Measurements from ENCODE around the gene ABHD6. TPM values are rescaled to one million over a fixed set of nuclear protein-coding genes. Genes with fewer than 3 reads are reported as not detected.

Gene ABHD6
- total and polyA plus RNA-seq, 9 of the 15 experiments (the other 6 are each of a cell fraction or from before 2014, with no cell fraction given), result 0.53 to 3.6 (median 2.5) TPM

- TF ChIP-seq MGA (IDR thresholded peaks at IDR 0.05), result peak; percentile 56
- peak; percentile 62 for TF ChIP-seq BHLHE40 (IDR thresholded peaks at IDR 0.05; ENCODE audit: low read length)
- no peak for TF ChIP-seq HDAC8 (tag; IDR thresholded peaks at IDR 0.05)
- TF ChIP-seq ELF1 (tag; IDR thresholded peaks at IDR 0.05), result no peak
- TF ChIP-seq KLF16 (IDR thresholded peaks at IDR 0.05), result peak; percentile 66; the same call in 1 of the 2 replicates
- no peak for TF ChIP-seq ZNF280B (CRISPR knock-in tag; IDR thresholded peaks at IDR 0.05)
- TF ChIP-seq VEZF1 (CRISPR knock-in tag; IDR thresholded peaks at IDR 0.05), result 0 out of 2 replicates have a peak, but pooled peaks have one; percentile 43
- peak; percentile 89 for TF ChIP-seq ESRRA (IDR thresholded peaks at IDR 0.05; ENCODE audit: borderline replicate concordance, low read depth)
- TF ChIP-seq IRF2 (CRISPR knock-in tag; IDR thresholded peaks at IDR 0.05), result no peak
- no peak for TF ChIP-seq NCOR1 (IDR thresholded peaks at IDR 0.05)
- no peak; the same call in 1 of the 2 replicates for TF ChIP-seq MBD2 (IDR thresholded peaks at IDR 0.05; ENCODE audit: borderline replicate concordance, low read depth)
These were observed 68.5 kb downstream of the ABHD6 start, which contains the start of the genes HTD2 and RPP14 (continued) for GRCh38 chr3:58305882-58306711.

Measured in K562 (cell line).